GM13976 (cell line): Measurements from ENCODE around the gene GAPDH.

Experiments used
- DNase-seq: peaks from one replicate; pipeline ENCODE4 v3.0.0; 2012; ENCODE audit warnings: low spot score
- CTCF ChIP-seq: IDR thresholded peaks from 2 replicates; pipeline ENCODE4 v1.5.1; 2012; ENCODE audit warnings: borderline replicate concordance, mild to moderate bottlenecking; ENCODE audit not compliant: insufficient read depth; ENCODE audit errors: extremely low read depth, missing control alignments, control extremely low read depth
- in situ Hi-C: fragments of 300-500 bp; cut with MboI; formaldehyde crosslinking; loops from one replicate; pipeline ENCODE4 v1.12.0; 2022; ENCODE audit warnings: low sequenced_read_pairs, mixed read lengths, inconsistent platforms; ENCODE audit not compliant: unreplicated experiment

The GAPDH gene

GRCh38 chr12:6523708-6524107 is 10.6 kb upstream of the GAPDH start:
- no peak for TF ChIP-seq CTCF
- DNase-seq, result no peak
- in situ Hi-C loops, result no loop called here

- in situ Hi-C loops, result no loop called here
- no peak for TF ChIP-seq CTCF
- no peak for DNase-seq
These were observed 9.7 kb upstream of the GAPDH start for GRCh38 chr12:6524648-6525047.

GRCh38 chr12:6526201-6526600 is 8.1 kb upstream of the GAPDH start:
- in situ Hi-C loops, result no loop called here
- DNase-seq, result no peak
- TF ChIP-seq CTCF, result no peak

- TF ChIP-seq CTCF, result no peak
- in situ Hi-C loops, result no loop called here
These were observed 7.4 kb upstream of the GAPDH start for GRCh38 chr12:6526766-6527525.

GRCh38 chr12:6527711-6528110 is 6.6 kb upstream of the GAPDH start:
- no peak for TF ChIP-seq CTCF
- in situ Hi-C loops, result no loop called here
- DNase-seq, result no peak

More at GRCh38 chr12:6526766-6527525, 7.4 kb upstream of the GAPDH start:
- no peak for DNase-seq

GRCh38 chr12:6528539-6529235 is 5.6 kb upstream of the GAPDH start:
- in situ Hi-C loops, result no loop called here
- no peak for TF ChIP-seq CTCF
- DNase-seq, result no peak

GRCh38 chr12:6529291-6529737 is 5.0 kb upstream of the GAPDH start:
- no peak for DNase-seq
- in situ Hi-C loops, result no loop called here
- no peak for TF ChIP-seq CTCF
